ENCODE measurements around the gene PDE8B.

The PDE8B gene

DNA sequence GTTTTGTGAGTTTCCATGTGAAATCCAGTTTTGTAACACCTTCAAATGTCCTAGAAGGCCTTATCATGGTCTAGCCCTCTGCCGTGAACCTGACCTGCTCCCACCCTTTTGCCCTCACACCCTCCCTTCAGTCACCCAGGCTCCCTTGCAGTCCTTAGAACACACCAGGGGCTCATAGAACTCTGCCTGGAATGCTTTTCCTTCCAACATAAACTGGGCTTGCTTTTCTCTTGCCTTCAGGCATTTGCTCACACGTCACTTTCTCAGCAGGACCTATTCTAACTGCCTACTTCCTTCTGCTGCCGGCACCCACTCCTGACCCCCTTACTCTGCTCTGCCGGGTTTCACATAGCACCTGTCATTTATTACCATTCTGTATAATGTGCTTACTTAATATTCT is 111.9 kb downstream of the PDE8B start:
- no peak for DNase-seq

DNA sequence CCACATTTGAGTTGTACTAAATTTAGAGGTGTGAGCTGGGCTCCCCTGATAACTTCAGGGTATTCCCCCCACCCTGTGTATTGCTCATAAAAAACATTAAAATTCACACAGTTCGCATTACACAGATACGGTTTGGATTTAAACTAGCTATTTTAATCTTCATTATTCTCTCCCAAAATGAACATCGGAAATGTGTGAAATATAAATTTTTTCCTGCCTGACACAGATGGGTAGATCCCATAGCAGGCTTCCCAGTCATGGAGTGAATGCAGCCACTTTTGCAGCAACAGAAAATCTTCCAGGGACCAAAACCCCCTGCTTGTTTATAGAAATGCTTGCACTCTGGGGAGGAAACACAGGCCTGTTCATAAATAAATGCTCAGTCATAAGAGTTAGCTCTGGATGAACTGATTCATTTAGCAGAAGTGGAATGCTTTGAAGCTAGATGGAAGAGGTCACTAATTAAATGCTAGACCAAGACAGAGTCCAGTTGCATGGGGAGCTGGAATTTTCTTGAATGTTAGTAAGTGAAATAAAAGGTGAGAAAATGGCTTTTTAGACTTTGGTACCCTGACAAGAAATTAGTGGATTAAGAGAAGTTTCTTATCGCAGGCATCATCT is 115.6 kb downstream of the PDE8B start:
- DNase-seq = no peak

DNA sequence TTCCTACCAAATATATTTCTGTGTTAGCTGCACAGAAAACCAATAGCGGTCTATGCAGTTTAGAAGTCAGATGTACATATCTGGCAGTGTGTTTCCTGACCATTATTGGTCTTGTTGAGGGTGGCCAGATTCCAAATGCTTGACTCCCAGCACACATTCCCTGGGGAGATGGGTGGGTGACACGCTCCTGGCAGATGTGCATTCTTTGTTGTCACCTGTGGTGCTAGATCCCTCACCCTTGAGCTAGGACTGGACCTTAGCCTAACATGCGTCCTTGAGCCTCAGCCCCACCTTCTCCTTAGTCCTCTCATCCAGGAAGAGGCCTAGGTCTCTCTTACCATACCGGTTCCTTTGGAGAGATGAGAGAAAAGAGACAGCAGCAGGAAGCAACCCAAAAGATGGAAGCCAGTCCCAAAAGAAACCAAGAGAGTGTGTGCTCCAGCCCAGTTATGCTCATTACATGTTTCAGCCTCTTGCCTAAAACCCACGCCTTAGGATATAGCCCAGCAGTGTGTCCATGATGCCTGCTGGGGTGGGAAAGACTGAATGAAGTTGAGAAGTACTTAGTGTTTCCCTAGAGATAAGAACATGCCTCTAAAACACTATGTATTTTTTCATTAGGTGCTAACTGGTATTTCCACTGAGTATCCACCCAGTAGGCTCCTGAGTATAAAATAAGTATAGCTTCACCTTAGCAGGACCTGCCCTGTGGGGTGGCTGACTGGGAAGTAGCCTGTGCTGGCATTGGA is 116.7 kb downstream of the PDE8B start:
- DNase-seq = no peak

- DNase-seq = no peak
Observed at GRCh38 chr5:77328930-77329647, 118.6 kb downstream of the PDE8B start.

- DNase-seq = no peak
Observed at GRCh38 chr5:77329664-77330430, 119.4 kb downstream of the PDE8B start.

GRCh38 chr5:77333036-77333435 is 122.6 kb downstream of the PDE8B start:
- no peak for DNase-seq

GRCh38 chr5:77333451-77334123 is 123.1 kb downstream of the PDE8B start:
- DNase-seq = no peak

GRCh38 chr5:77337246-77337645 is 126.8 kb downstream of the PDE8B start:
- DNase-seq = no peak

DNA sequence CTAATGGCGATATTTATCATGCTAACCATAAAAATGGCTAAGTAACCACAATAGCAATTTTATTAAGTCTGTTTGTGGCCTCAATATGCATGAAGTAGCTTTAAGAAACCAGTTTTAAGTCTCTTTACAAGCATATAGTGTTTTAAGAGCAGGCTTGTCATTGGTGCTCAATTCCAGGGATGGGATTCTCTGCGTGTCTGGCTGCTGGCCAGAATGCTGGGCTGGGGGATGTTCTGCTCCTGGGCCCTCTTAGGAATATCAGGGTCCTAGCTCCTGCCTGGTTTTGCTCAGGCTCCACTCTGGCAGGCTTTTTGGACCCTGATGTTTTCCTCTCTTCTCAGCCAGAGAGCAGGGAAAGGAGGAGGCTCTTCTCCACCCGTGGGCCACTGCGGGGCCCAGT is 127.2 kb downstream of the PDE8B start:
- no peak for DNase-seq

DNA sequence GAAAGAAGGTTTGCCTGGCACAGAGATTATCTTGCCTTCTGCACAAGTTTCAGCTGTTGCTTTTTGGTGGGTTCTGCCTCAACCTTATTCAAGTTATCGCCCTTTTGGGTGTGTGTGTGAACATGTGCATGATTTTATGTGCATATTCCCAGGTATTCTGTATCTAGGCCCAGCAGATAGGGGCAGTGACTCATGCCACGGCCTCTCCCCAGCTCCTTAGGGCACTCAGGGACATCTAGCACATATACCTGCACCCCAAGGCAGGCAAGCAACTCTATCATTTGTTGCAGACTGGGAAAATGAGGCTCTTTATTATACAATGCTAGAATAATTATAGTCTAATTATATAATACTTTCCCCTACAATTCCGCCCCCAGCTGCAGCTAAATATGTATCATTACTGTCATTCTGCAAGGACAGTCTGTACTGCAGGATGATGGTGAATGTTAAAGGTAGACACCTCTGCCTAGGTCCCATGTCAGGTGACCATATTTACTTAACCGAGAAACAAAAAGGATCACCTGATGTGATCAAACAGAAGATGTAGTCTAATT is 128.9 kb downstream of the PDE8B start:
- no peak for DNase-seq

GRCh38 chr5:77343165-77343564 is 132.7 kb downstream of the PDE8B start:
- no peak for DNase-seq

DNA sequence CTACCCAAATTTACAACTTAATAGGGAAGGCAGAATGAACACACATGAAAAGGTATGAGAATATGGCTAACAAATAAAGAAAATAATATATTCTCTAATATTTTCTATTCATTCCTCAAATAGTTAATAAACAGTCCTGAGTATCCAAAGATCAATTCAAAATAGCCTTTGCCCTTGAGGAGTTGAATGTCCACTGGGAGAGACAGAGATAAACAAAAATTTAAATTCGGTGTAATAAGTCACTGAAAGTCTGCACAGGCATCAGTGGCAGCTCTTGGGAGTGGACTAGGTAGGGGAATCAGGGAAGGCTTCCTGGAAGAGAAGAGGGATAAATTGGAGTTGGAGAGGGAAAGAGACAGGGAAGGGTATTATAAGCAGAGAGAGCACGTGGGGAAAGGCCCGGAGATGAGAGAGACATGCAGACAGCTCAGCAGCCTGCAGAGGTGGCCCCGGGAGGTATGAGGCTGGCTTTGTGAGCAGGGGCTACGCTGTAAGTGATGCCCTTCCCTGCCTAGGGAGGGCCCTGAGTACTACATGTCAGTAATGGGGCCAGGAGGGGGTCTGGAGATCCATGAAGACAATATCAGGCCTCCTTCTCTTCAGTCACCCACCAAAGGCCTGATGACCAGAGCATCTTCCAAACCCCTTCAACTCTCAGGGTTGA is 137.1 kb downstream of the PDE8B start:
- no peak for DNase-seq

DNA sequence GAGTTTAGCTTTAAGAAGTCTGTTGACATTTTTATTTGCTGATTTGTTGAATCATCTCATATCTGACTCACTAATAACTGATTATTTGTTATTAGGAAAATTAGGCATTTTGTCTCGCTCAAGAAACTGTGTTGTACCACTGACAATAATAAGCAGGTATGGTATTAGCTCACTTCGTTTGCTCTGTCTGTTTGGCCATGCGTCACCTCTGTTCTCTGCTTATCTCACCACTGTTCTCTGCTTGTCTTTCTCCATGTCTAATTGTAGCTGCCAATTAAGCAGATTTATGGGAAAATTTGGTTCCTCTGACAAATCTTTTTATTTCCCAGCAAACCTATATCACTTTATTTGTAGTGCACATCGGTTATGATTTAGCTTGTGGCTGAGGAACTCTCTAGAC is 142.8 kb downstream of the PDE8B start:
- DNase-seq = no peak

GRCh38 chr5:77354454-77354853 is 144.0 kb downstream of the PDE8B start:
- no peak for DNase-seq

GRCh38 chr5:77355080-77355479 is 144.6 kb downstream of the PDE8B start:
- DNase-seq = no peak

DNA sequence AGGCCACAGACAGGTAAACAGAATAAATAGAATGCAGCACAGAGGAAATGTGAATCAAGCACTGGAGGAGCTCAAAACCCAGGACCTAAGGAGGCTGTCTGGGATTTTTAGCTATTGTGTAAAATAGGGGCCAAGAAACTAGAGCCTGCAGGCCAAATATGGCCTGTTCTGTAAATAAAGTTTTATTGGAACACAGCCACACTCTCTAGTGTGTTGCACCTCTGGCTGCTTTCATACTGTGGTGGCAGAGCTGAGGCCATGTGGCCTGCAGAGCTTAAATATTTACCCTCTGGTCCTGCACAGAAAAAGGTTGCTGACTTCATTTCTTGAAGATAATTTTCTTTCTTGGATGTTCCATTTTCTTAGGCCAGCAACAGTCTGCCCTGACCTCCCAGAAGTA is 145.3 kb downstream of the PDE8B start:
- DNase-seq = no peak

GRCh38 chr5:77356740-77357139 is 146.3 kb downstream of the PDE8B start:
- no peak for DNase-seq

DNA sequence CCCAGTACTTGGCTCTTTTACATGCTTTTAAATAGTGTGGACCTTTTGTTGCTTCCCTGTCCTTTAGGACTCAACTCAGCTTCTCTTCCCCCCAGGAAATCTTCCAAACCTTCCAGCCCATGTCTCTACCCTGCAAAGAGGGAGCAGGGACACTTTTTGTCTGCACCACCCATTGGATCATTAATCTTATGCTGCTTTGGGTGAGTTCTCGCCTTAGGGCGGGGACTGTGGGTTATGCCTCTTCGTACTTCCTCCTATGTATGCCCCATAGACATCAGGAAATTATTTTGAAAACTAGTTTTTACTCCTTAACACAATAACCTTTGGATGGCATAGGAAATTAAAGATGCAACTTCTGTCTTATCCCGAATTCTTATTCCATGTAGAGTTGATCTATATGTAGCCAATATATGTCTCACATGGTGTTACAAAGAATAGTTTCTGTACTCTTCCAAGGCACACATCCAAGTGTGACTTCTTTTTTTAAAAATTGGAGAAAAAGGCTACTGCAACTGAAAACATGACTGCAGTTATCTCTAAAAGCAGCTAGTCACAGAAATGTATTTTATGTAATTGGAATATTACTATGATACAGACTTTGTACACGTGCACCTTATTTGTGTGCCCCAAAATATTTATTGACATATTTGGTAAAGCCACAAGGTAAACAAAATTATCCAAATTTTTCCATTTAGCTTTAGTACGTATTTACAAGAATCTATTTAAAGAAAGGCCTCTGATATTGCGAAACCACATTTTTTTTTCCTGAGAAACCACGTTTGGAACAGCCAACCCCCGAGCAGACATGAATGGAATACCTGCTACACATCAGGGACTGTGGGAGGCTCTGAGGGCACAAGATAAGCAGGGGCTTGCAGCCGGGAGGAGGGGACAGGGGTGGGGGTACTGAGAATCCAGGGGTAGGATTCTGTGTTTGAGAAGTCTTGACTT is 148.1 kb downstream of the PDE8B start:
- DNase-seq = no peak

- no peak for DNase-seq
Observed at GRCh38 chr5:77359231-77359630, 148.8 kb downstream of the PDE8B start.

DNA sequence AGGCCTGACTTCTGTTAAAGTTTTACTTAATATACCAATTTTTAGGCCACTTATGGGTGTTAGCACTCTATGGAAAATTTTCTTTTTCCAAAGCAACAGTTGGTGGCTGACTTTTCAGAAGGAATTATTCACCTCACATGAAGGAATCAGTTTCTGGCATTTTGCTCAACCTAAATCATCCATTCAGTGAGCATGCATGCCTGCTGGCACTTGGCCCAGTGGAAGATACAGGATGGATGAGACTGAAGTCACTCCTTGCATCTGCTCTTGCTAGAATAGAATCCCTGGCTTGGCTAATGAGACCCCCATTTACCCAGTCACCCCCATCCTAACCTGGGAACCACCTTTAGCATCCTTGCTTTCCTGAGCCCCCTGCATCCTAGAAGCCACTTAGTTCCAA is 149.9 kb downstream of the PDE8B start:
- DNase-seq = no peak

DNA sequence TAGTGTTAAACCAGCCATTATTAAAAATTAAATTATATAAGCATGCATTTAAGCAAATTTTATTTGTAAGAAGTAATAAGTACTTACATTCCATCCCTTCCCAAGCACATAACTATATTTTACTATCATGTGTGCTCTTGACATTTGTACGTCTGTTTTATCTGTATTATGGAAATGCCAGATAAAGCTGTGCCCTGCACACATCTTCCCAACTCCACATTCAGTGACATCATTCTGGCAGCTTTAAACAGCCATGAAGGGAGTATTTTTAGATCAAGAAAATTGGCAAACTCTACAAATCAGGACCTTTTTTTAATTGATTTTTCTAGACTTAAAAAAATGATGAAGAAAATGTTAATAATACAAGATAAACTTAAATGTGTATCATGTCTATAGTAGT is 150.5 kb downstream of the PDE8B start:
- no peak for DNase-seq
